HepG2 (cell line): Measurements from ENCODE around the gene KIF13A. TPM values are rescaled to one million over a fixed set of nuclear protein-coding genes. Genes with fewer than 3 reads are reported as not detected.

Experiments used
- ATAC-seq: fragments of 200-7000 bp; cut with Tn5 transposase; 3 replicates; pipeline ENCODE4 v1.9.1; 2020; ENCODE audit warnings: mild to moderate bottlenecking, moderate library complexity
- BruUV-seq: library from RNA; stranded (reverse); fragments of 400-500 nt; replicated peaks from 2 replicates; lab custom pipeline; 2021; lab: Mats Ljungman, UMichigan
- CTCF ChIA-PET: fragments of 300-600 bp; formaldehyde crosslinking; extraction: SDS; loops from one replicate; lab custom pipeline; 2021; ENCODE audit warnings: low total read pairs, inconsistent platforms, low intra/inter-chr PET ratio; lab: Yijun Ruan, JAX
- POLR2A ChIA-PET: fragments of 350-600 bp; sonication (Branson Sonifier 250); formaldehyde crosslinking; loops from one replicate; lab custom pipeline; 2020; ENCODE audit warnings: antibody characterized with exemption, inconsistent platforms; lab: Yijun Ruan, JAX
- DNase-seq: peaks from one replicate; pipeline ENCODE4 v3.0.0-alpha.2; 2015; ENCODE audit warnings: low spot score
- FAIRE-seq: peaks from 3 replicates; lab custom pipeline; 2011; peaks lifted over from hg19 to GRCh38; lab: Jason Lieb, UNC
- H2AFZ ChIP-seq: one replicate; pipeline ENCODE4 v1.6.1; 2011; ENCODE audit warnings: low read length, inconsistent platforms
- H3K27ac ChIP-seq: fragments of 300-600 bp; 3 replicates; pipeline ENCODE4 v1.8.0; 2011; ENCODE audit warnings: mixed run types, mild to moderate bottlenecking, mixed read lengths, low read length, inconsistent platforms; ENCODE audit not compliant: insufficient read depth; ENCODE audit errors: extremely low read length
- H3K27me3 ChIP-seq, 2 experiments: fragments of 200-600 bp in 1 of 2; 2 replicates in 1 of 2; 3 replicates in 1 of 2; pipeline versions ENCODE4 v1.6.0 to v1.8.0; 2011; ENCODE audit warnings: low read length in 2 of 2, mild to moderate bottlenecking in 2 of 2, moderate library complexity in 2 of 2, inconsistent platforms in 1 of 2; ENCODE audit not compliant: insufficient read depth in 2 of 2, control insufficient read depth in 1 of 2
- H3K36me3 ChIP-seq, 2 experiments: fragments of 200-600 bp in 1 of 2; replicated peaks in 1 of 2; 2 replicates in 1 of 2; 3 replicates in 1 of 2; pipeline versions ENCODE4 v1.5.1 to v1.8.0; 2011; ENCODE audit warnings: low read length in 2 of 2, inconsistent platforms in 1 of 2; ENCODE audit not compliant: insufficient read depth in 2 of 2, control insufficient read depth in 1 of 2
- H3K4me1 ChIP-seq: 2 replicates; pipeline ENCODE4 v1.5.1; 2012; ENCODE audit warnings: low read length, inconsistent platforms; ENCODE audit not compliant: insufficient read depth
- H3K4me2 ChIP-seq: 2 replicates; pipeline ENCODE4 v1.6.0; 2011; ENCODE audit warnings: low read depth, low read length, inconsistent platforms
- H3K4me3 ChIP-seq, 3 experiments: fragments of 200-600 bp in 1 of 3; sonication (generic), shearing (Covaris generic) in 1 of 3; replicated peaks in 1 of 3; 2 replicates each; pipeline ENCODE4 v1.5.1; 2011 to 2016; ENCODE audit warnings: low read length in 3 of 3, inconsistent platforms in 2 of 3, low read depth in 2 of 3, mild to moderate bottlenecking in 2 of 3, control low read depth in 1 of 3, mixed read lengths in 1 of 3; ENCODE audit not compliant: insufficient read depth in 1 of 3
- H3K79me2 ChIP-seq: one replicate; pipeline ENCODE4 v1.6.1; 2011; ENCODE audit warnings: low read length, inconsistent platforms; ENCODE audit not compliant: insufficient read depth
- H3K9ac ChIP-seq: 2 replicates; pipeline ENCODE4 v1.6.0; 2011; ENCODE audit warnings: mild to moderate bottlenecking, low read depth, low read length, inconsistent platforms; ENCODE audit not compliant: insufficient read depth
- H3K9me3 ChIP-seq: 2 replicates; pipeline ENCODE4 v1.5.1; 2012; ENCODE audit warnings: mild to moderate bottlenecking, low read length
- H4K20me1 ChIP-seq: 2 replicates; pipeline ENCODE4 v1.6.0; 2011; ENCODE audit warnings: inconsistent platforms, mild to moderate bottlenecking, low read length, moderate library complexity; ENCODE audit not compliant: insufficient read depth
- EED ChIP-seq: sonication (generic); formaldehyde crosslinking; IDR thresholded peaks from 2 replicates; pipeline ENCODE4 v1.5.0; 2020; ENCODE audit warnings: mild to moderate bottlenecking, missing genetic modification reagents
- GRHL1 ChIP-seq: sonication (generic); formaldehyde crosslinking; conservative IDR thresholded peaks from 2 replicates; pipeline ENCODE4 v1.8.0; 2022; ENCODE audit warnings: missing genetic modification reagents
- MAFF ChIP-seq: IDR thresholded peaks from 2 replicates; pipeline ENCODE4 v1.6.1; 2011; ENCODE audit warnings: low read depth, low read length, improper control_type of control experiment
- MED8 ChIP-seq: sonication (generic); formaldehyde crosslinking; IDR thresholded peaks from 2 replicates; pipeline ENCODE4 v1.8.1; 2023; ENCODE audit warnings: mild to moderate bottlenecking, missing genetic modification reagents; ENCODE audit not compliant: insufficient replicate concordance
- MTF1 ChIP-seq: sonication (generic); formaldehyde crosslinking; IDR thresholded peaks from 2 replicates; pipeline ENCODE4 v1.5.0; 2020; ENCODE audit warnings: missing genetic modification reagents
- POLR2A ChIP-seq, 2 experiments: IDR thresholded peaks; 2 replicates each; pipeline ENCODE4 v1.6.1; 2011; ENCODE audit warnings: low read depth in 2 of 2, low read length in 2 of 2, mild to moderate bottlenecking in 1 of 2, moderate library complexity in 1 of 2; ENCODE audit not compliant: insufficient read depth in 1 of 2
- RFXANK ChIP-seq: IDR thresholded peaks from 2 replicates; pipeline ENCODE4 v1.6.1; 2016
- SAFB2 ChIP-seq: sonication (generic); formaldehyde crosslinking; IDR thresholded peaks from 2 replicates; pipeline ENCODE4 v1.5.1; 2020; ENCODE audit warnings: missing genetic modification reagents, low read depth, mild to moderate bottlenecking, borderline replicate concordance
- SATB2 ChIP-seq: sonication (generic); formaldehyde crosslinking; IDR thresholded peaks from 2 replicates; pipeline ENCODE4 v1.5.0; 2020; ENCODE audit warnings: missing genetic modification reagents
- SIX4 ChIP-seq: sonication (generic); formaldehyde crosslinking; IDR thresholded peaks from 2 replicates; pipeline ENCODE4 v1.4.0; 2020; ENCODE audit warnings: missing genetic modification reagents
- TP53 ChIP-seq: sonication (generic); formaldehyde crosslinking; conservative IDR thresholded peaks from 2 replicates; pipeline ENCODE4 v1.4.0; 2020; ENCODE audit warnings: missing genetic modification reagents
- TRIM22 ChIP-seq: fragments of 450-650 bp; IDR thresholded peaks from 2 replicates; pipeline ENCODE4 v1.6.1; 2017
- ZBTB1 ChIP-seq: sonication (generic); formaldehyde crosslinking; IDR thresholded peaks from 2 replicates; pipeline ENCODE4 v1.4.0; 2020; ENCODE audit warnings: missing genetic modification reagents, borderline replicate concordance
- ZNF124 ChIP-seq: sonication (generic); formaldehyde crosslinking; IDR thresholded peaks from 2 replicates; pipeline ENCODE4 v1.4.0; 2020; ENCODE audit warnings: missing genetic modification reagents
- ZNF260 ChIP-seq: sonication (generic); formaldehyde crosslinking; IDR thresholded peaks from 2 replicates; pipeline ENCODE4 v1.4.0; 2020; ENCODE audit warnings: missing genetic modification reagents, low read depth, mild to moderate bottlenecking, borderline replicate concordance
- ZNF264 ChIP-seq: sonication (generic); formaldehyde crosslinking; IDR thresholded peaks from 2 replicates; pipeline ENCODE4 v1.4.0; 2020; ENCODE audit warnings: missing genetic modification reagents
- ZNF512 ChIP-seq: sonication (generic); formaldehyde crosslinking; IDR thresholded peaks from 2 replicates; pipeline ENCODE4 v1.4.0; 2020; ENCODE audit warnings: mild to moderate bottlenecking, missing genetic modification reagents
- ZNF7 ChIP-seq: IDR thresholded peaks from 2 replicates; pipeline ENCODE4 v1.6.1; 2016; ENCODE audit warnings: missing biosample characterization, missing genetic modification reagents
- in situ Hi-C: cut with HindIII; loops from 2 replicates; pipeline ENCODE4 v1.10.0; 2017; ENCODE audit warnings: low pct_unique_long_range_greater_than_20kb; ENCODE audit not compliant: extremely low pct_ligation_motif_present
- intact Hi-C: fragments of 100-400 bp; cut with micrococcal nuclease; formaldehyde crosslinking; loops from one replicate; pipeline ENCODE4 v1.10.0; 2022; ENCODE audit not compliant: unreplicated experiment
- polyA plus RNA-seq, 8 experiments: library from polyadenylated mRNA; depleted of rRNA in 3 of 8; stranded (reverse) in 7 of 8; unstranded in 1 of 8; fragments of >200 nt; fragmentation: Illumina TruSeq in 4 of 8; extraction: Trizol in 4 of 8; gene quantifications; 2 replicates each; pipeline versions ENCODE4 v1.2.1 to v1.2.3, GENCODE V29; 2011 to 2016; ENCODE audit warnings: low read depth in 4 of 8, missing spikeins in 1 of 8, mixed read lengths in 1 of 8; ENCODE audit not compliant: insufficient read depth in 1 of 8
- total RNA-seq, 5 experiments: library from RNA; depleted of rRNA; stranded (reverse); fragments of >200 nt; fragmentation: Illumina TruSeq; extraction: Trizol; gene quantifications; 2 replicates each; pipeline ENCODE4 v1.2.3, GENCODE V29; 2016; ENCODE audit warnings: low read depth in 1 of 5
- TF ChIP-seq, protein P1 (sequence below): sonication (generic); formaldehyde crosslinking; IDR thresholded peaks from 2 replicates; pipeline ENCODE4 v1.4.0; 2020; ENCODE audit warnings: missing genetic modification reagents, borderline replicate concordance

The KIF13A gene
- total and polyA plus RNA-seq, 2 of the 13 experiments (the other 11 are each of a cell fraction or from before 2014, with no cell fraction given) = 21.1 to 37.2 TPM

DNA sequence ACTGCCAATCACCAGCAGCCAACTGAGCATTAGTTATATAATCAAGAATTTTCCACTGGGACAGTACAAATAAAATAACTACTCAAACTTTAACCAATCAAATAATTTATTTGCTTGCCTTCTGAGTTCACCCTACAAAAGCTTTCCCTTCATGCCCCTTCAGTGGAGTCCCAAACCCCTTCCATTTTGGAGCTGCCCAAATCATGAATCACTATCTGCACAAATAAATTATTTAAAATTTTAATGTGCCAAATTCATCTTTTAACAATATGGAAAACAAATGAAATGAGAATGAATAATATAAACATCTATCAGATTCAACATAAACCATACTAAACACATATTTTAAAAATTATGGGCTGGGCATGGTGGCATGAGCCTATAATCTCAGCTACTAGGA, 85.9 kb downstream of the KIF13A start:
- in situ Hi-C loops = no loop called here

More for the DNA sequence above, 85.9 kb downstream of the KIF13A start:
- TF ChIP-seq GRHL1 (CRISPR knock-in tag) = no peak
- TF ChIP-seq MED8 (CRISPR knock-in tag) = no peak
- no peak for TF ChIP-seq ZNF124 (CRISPR knock-in tag)
- no peak for TF ChIP-seq ZNF260 (CRISPR knock-in tag)
- TF ChIP-seq TP53 (CRISPR knock-in tag) = no peak
- no peak for TF ChIP-seq ZBTB1 (CRISPR knock-in tag)
- TF ChIP-seq POLR2A (IDR thresholded peaks at IDR 0.05; ENCODE audit: insufficient read depth in 1 of 2, low read depth in 2 of 2, low read length in 2 of 2) = no peak
- TF ChIP-seq EED = no peak
- TF ChIP-seq MAFF = no peak
- TF ChIP-seq SAFB2 (CRISPR knock-in tag) = no peak
- no peak for TF ChIP-seq ZNF264 (CRISPR knock-in tag)
- no peak for TF ChIP-seq ZNF7 (CRISPR knock-in tag)
- TF ChIP-seq SIX4 (CRISPR knock-in tag) = no peak
- no peak for TF ChIP-seq RFXANK (CRISPR knock-in tag)
- no peak for TF ChIP-seq ZNF512
- TF ChIP-seq, protein P1, sequence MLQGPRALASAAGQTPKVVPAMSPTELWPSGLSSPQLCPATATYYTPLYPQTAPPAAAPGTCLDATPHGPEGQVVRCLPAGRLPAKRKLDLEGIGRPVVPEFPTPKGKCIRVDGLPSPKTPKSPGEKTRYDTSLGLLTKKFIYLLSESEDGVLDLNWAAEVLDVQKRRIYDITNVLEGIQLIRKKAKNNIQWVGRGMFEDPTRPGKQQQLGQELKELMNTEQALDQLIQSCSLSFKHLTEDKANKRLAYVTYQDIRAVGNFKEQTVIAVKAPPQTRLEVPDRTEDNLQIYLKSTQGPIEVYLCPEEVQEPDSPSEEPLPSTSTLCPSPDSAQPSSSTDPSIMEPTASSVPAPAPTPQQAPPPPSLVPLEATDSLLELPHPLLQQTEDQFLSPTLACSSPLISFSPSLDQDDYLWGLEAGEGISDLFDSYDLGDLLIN (CRISPR knock-in tag) = no peak
- TF ChIP-seq MTF1 (CRISPR knock-in tag) = no peak
- no peak for TF ChIP-seq TRIM22
- no peak for TF ChIP-seq SATB2 (CRISPR knock-in tag)
- no peak overlapping the region for H3K27ac ChIP-seq
- ATAC-seq (no peak), DNase-seq (no peak), FAIRE-seq (no peak)
- no peaks in the 10 kb centered on the region; the same call in 1 of the 2 replicates for H3K4me1 ChIP-seq
- no TSS peak for BruUV-seq
- peaks cover 3% of the 10 kb centered on the region; the same call in 1 of the 2 replicates for H3K9me3 ChIP-seq
- no peak overlapping the region for H3K4me2 ChIP-seq
- no peak overlapping the region for H3K9ac ChIP-seq
- POLR2A ChIA-PET = no interaction called here
- no peaks in the 10 kb centered on the region; the same call in 1 of the 2 replicates for H4K20me1 ChIP-seq
- CTCF ChIA-PET = no interaction called here
- intact Hi-C loops = no loop called here
- H3K27me3 ChIP-seq = no peaks in the 10 kb centered on the region
- H3K36me3 ChIP-seq = peaks cover 0 to 10% of the 10 kb centered on the region in 2 experiments; a peak in 2 of 5 replicates
- no peak overlapping the region for H2AFZ ChIP-seq
- H3K79me2 ChIP-seq = no peaks in the 10 kb centered on the region
- H3K4me3 ChIP-seq = no peak overlapping the region
